Activated T-helper 2 cell treated with anti-CD3 and anti-CD28 coated beads, Interferon-gamma antibody, Interleukin-2, Interleukin-4, amounts not matched to agents 10 μg/mL and 5 μg/mL and 100 μg/mL, durations not matched to agents 14 hours and 24 hours and 36 hours (primary cell): ENCODE results near the gene SLC7A6. TPM values are rescaled to one million over a fixed set of nuclear protein-coding genes. Genes with fewer than 3 reads are reported as not detected.

Experiments used
- DNase-seq: peaks from one replicate; pipeline ENCODE4 v3.0.0; 2021; ENCODE audit warnings: low spot score
- H3K27ac Mint-ChIP-seq: one replicate; pipeline ENCODE4 v1.8.0; 2021; ENCODE audit warnings: mixed read lengths
- H3K27me3 Mint-ChIP-seq: one replicate; pipeline ENCODE4 v1.8.0; 2021; ENCODE audit warnings: low read depth, mixed read lengths
- H3K36me3 Mint-ChIP-seq: one replicate; pipeline ENCODE4 v1.8.0; 2021; ENCODE audit warnings: low read depth, mixed read lengths
- H3K4me1 Mint-ChIP-seq: one replicate; pipeline ENCODE4 v1.8.0; 2021; ENCODE audit warnings: low read depth, mixed read lengths
- H3K4me3 Mint-ChIP-seq: one replicate; pipeline ENCODE4 v1.8.0; 2021; ENCODE audit warnings: low read depth, mild to moderate bottlenecking, moderate library complexity, mixed read lengths
- H3K9me3 Mint-ChIP-seq: one replicate; pipeline ENCODE4 v1.8.0; 2021; ENCODE audit warnings: mixed read lengths
- intact Hi-C: fragments of 100-400 bp; cut with micrococcal nuclease; formaldehyde crosslinking; loops from one replicate; pipeline ENCODE4 v1.15.1; 2023
- total RNA-seq: library from RNA; stranded (reverse); gene quantifications from 2 replicates; pipeline ENCODE4 v1.2.3, GENCODE V29; 2022

Gene SLC7A6
- total RNA-seq, 1 donor from 2014 or later = 107 TPM

DNA sequence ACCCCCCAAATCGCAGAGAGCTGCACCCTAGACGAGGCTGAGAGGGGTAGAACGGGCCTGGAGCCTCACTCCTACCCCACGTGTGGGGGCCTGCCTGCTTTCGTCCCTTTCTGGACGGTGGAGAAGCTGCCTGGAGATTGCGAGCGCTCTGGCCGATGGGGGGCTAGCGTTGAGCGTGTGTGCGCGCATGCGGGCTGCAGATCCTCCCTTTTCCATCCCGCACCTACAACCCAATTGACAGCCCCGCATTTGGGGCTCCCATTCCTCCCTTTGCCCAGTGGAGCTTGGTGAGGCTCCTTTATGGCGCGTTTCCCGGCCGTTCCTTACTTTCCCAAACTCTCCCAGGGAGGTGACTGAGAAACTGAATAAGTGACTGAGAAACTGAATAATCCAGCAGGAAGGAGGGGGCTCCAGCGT lies 27.5 kb upstream of the SLC7A6 start:
- no peaks in the 10 kb centered on the region for H3K27me3 Mint-ChIP-seq
- H3K4me3 Mint-ChIP-seq = peak overlapping the region; percentile 75
- H3K36me3 Mint-ChIP-seq = no peaks in the 10 kb centered on the region
- H3K9me3 Mint-ChIP-seq = no peaks in the 10 kb centered on the region
- intact Hi-C loops = loop anchor here (1.0 to 5.0 kb wide), 2 partner anchors 8 to 210 kb away; partner anchors contain the start of genes PLA2G15 and SMPD3
- peak overlapping the region; percentile 40 for H3K27ac Mint-ChIP-seq
- peaks cover 27% of the 10 kb centered on the region for H3K4me1 Mint-ChIP-seq
- no peak for DNase-seq

DNA sequence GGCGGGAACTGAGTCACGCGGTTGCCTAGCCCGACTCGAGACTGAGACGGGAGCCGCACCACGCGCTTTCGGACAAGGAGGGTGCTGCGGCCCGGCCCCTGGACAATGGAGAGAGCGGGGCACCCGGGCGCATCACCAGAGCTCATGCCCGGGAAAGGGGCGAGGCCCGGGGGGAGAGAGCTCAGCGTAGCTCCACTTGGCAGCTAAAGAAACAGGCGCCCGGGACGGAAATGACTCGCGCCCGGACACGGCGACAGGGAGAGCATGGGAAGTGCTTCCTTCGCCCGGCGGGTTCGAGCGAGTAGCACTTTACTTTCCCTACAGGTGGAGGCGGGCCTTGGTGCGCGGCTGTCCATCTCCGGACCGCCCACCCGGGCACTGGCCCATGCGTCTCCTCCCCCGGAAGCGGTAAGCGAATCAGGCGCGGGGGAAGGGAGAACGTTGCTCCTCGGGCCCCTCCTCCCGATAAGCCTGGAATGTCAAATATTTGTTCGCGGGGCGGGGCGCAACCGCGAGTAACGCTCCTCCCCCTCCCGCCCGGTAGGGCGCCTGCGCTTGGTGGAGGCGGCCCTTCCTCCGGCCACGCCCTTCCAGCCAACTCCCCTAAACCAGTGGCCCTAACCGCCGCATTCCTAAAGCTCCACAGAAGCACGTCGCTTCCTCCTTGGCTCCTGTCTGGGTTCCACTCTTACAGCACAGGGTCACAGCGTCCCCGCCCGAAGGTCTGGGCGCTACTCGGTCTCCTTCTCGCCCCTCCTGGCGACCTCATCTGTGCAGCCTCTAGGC lies 26.9 kb upstream of the SLC7A6 start:
- no peaks in the 10 kb centered on the region for H3K9me3 Mint-ChIP-seq
- peak overlapping the region; percentile 38 for H3K27ac Mint-ChIP-seq
- H3K4me1 Mint-ChIP-seq = peaks cover 27% of the 10 kb centered on the region
- DNase-seq = peak; percentile 87
- no peaks in the 10 kb centered on the region for H3K27me3 Mint-ChIP-seq
- no peaks in the 10 kb centered on the region for H3K36me3 Mint-ChIP-seq
- H3K4me3 Mint-ChIP-seq = peak overlapping the region; percentile 75
- intact Hi-C loops = loop anchor here (1.0 to 5.0 kb wide), 2 partner anchors 8 to 210 kb away; partner anchors contain the start of genes PLA2G15 and SMPD3

DNA sequence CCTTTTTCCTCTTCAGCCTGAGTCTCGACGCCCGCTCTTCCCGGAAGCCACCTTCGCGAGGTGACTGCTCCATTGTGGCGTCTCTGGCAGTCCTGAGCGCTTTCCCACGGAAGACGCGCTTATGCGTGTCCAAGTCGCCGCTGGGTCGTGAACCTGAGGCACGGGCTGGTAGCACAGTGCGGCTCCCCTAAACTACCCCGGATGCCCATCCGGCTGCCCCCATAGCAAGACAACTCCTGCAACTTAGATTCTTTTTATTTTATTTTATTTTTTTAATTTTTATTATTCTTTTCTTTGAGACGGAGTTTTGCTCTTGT lies 26.3 kb upstream of the SLC7A6 start:
- Mint-ChIP-seq H3K9me3 (no peaks in the 10 kb centered on the region), H3K4me3 (peak overlapping the region; percentile 75), H3K36me3 (no peaks in the 10 kb centered on the region), H3K27me3 (no peaks in the 10 kb centered on the region), H3K4me1 (peaks cover 24% of the 10 kb centered on the region), H3K27ac (peak overlapping the region; percentile 38)
- intact Hi-C loops = loop anchor here (5.0 kb wide), 1 partner anchor 209 kb away; the partner anchor contains the start of gene SMPD3
- no peak for DNase-seq

DNA sequence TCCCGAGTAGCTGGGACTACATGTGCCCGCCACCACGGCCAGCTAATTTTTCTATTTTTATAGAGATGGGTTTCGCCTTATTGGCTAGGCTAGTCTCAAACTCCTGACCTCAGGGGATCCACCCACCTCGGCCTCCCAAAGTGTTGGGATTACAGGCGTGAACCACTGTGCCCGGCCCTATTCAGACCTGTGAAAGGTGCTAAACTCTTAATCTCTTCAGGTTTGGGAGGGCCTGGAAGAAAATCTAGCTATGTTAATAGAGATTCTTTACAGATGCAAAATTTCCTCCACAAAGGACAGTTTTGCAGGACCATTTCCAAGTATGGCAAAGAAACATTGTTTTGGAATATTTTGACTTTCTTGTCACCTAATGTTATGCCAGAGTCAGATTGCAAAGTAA lies 22.2 kb upstream of the SLC7A6 start:
- no peaks in the 10 kb centered on the region for H3K36me3 Mint-ChIP-seq
- no peaks in the 10 kb centered on the region for H3K27me3 Mint-ChIP-seq
- H3K4me1 Mint-ChIP-seq = peaks cover 26% of the 10 kb centered on the region
- intact Hi-C loops = loop anchor here (10.0 kb wide), 1 partner anchor 273 kb away; no protein-coding TSS in a partner anchor
- H3K27ac Mint-ChIP-seq = no peak overlapping the region
- no peak for DNase-seq
- no peak overlapping the region for H3K4me3 Mint-ChIP-seq
- H3K9me3 Mint-ChIP-seq = no peaks in the 10 kb centered on the region

DNA sequence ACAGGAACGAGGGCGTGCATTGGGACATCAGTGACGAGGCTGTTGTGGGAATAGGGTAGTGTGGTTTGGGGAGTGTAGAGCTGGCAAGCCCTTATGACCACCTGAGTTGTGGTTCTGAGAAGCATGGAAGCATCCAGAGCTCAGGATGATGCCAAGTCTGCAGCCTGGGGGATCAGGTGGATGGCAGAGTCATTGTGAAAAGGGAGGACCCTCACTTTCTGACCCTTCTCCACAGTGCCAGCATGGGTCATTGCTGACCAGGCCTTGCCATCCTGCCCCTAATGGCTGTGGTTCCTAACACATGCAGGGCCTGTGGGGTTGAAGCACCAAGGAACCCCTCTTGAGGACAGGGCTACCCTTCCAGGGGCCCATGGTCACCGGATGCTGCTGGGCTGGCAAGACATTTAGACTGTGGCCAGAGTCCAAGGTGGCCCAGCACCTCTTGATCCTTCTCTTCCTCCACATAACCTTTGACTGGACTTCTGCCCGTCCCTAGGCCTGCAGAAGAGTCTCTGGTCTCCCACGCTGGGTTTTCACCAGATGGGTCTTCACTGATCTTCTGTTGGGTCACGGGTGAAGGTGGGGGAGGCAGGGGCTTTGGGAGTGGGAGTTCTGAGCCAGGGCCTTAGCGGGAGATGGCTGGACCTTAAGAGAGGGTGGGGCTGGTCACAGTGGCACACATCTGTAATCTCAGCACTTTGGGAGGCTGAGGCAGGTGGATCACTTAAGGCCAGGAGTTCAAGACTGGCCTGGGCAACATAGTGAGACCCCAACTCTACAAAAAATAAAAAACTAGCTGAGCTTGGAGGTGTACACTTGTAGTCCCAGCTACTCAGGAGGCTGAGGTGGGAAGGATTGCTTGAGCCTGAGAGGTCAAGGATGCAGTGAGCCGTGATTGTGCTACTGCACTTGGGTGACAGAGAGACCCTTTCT lies 21.1 kb upstream of the SLC7A6 start:
- no peaks in the 10 kb centered on the region for H3K36me3 Mint-ChIP-seq
- H3K4me1 Mint-ChIP-seq = peaks cover 22% of the 10 kb centered on the region
- peak overlapping the region; percentile 94 for H3K4me3 Mint-ChIP-seq
- intact Hi-C loops = loop anchor here (10.0 kb wide), 1 partner anchor 272 kb away; no protein-coding TSS in a partner anchor
- no peak for DNase-seq
- H3K27me3 Mint-ChIP-seq = no peaks in the 10 kb centered on the region
- no peaks in the 10 kb centered on the region for H3K9me3 Mint-ChIP-seq
- H3K27ac Mint-ChIP-seq = no peak overlapping the region

DNA sequence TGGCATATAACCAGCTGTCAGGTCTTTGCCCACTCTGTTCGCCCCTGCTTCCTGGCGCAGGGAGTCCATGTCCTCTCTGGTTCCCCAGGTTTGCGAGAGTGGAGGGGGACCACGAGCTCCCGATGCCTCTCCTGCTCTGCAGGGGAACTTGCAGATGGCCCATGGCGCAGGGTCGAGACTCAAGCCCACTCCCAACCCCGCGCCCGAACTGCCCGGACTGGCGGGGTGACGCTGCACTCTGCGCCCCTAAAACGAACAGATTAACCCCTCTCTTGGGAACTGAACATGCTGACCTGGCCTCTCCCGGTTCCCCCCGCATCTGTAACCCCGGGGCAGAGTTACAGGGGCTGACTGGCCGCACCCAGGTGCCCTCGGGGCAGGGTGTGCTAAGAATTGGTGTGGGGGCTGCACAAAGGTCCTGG lies 19.8 kb upstream of the SLC7A6 start:
- intact Hi-C loops = loop anchor here (10.0 kb wide), 1 partner anchor 270 kb away; no protein-coding TSS in a partner anchor
- Mint-ChIP-seq H3K4me1 (peaks cover 18% of the 10 kb centered on the region), H3K27ac (no peak overlapping the region), H3K9me3 (no peaks in the 10 kb centered on the region), H3K27me3 (no peaks in the 10 kb centered on the region), H3K4me3 (peak overlapping the region; percentile 94), H3K36me3 (peaks cover 3% of the 10 kb centered on the region)
- no peak for DNase-seq

DNA sequence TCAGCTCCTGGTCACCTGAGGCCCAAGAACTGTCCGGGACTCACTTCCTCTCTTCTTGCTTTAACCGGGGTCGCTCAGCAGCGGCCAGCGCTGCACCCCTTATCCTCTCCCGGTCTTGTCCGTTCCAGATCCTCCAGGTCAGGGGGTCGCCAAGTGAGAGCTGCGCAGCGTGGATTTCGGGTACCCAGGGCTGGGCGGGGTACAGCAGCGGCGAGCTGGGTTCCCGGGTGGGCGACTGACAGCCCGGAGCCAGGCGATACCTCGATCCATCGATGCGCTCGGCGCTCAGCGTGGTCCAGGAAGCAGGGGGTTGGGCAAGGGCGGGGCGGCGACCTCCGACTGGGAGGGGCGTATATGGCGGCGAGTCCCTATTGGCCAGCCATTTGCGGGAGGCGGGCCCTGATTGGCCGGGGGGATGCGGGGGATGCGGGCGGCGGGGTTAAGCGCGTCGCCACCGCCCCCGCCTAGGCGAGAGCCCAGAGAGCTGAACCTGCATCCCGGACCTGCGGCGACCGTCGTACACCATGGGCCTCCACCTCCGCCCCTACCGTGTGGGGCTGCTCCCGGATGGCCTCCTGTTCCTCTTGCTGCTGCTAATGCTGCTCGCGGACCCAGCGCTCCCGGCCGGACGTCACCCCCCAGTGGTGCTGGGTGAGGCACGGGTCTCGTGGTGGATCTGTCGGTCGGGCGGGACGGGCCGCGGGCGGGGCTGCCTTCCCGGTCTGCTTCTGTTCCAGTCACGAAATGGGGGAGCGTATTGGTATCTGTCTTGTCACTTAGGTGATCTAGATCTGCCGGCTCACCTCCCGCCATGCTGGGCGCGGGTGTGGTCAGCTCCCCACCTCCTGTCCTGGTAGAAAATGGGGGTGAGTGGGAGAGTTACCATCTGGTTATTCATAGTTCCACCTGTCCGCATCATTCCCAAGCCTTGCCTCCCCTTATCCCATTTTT lies 19.1 kb upstream of the SLC7A6 start, which contains the start of gene PLA2G15:
Gene PLA2G15 (plus strand): TSS at position 471 of the 951 bp plus-strand sequence. CDS start 54 bp downstream, at position 525.
- Mint-ChIP-seq H3K27ac (peak within 1 kb of the TSS; percentile 77), H3K4me3 (peak within 1 kb of the TSS; percentile 94), H3K36me3 (peaks cover 5% of the 10 kb centered on the region), H3K9me3 (no peaks in the 10 kb centered on the region), H3K4me1 (peaks cover 16% of the 10 kb centered on the region), H3K27me3 (no peaks in the 10 kb centered on the region)
- intact Hi-C loops = loop anchor here (1.0 to 10.0 kb wide), 4 partner anchors 8 to 270 kb away; partner anchors contain the start of gene SLC7A6
- peak; percentile 92 for DNase-seq

DNA sequence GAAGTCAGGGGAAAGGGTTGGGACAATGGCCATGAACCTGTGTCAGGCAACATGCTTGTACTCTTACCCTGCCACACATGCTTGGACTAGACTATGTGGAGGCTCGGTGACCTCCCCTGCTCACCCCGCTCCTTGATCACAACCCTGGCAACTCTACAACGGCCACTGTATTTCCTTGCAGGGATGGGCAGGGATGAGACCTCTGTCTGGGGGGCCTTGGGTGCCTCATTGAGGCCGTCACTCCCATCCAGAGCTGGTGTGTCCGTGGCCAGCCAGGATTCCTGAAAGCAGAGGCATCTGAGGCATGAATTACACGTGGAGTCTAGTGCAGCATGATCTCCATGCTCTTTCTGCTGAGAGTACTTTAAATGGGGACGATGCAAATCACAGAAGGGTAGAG lies 18.2 kb upstream of the SLC7A6 start:
- Mint-ChIP-seq H3K27ac (no peak overlapping the region), H3K36me3 (peaks cover 10% of the 10 kb centered on the region), H3K4me1 (peaks cover 16% of the 10 kb centered on the region), H3K4me3 (peak overlapping the region; percentile 94), H3K9me3 (no peaks in the 10 kb centered on the region), H3K27me3 (no peaks in the 10 kb centered on the region)
- no peak for DNase-seq
- intact Hi-C loops = loop anchor here (10.0 kb wide), 1 partner anchor 269 kb away; no protein-coding TSS in a partner anchor

DNA sequence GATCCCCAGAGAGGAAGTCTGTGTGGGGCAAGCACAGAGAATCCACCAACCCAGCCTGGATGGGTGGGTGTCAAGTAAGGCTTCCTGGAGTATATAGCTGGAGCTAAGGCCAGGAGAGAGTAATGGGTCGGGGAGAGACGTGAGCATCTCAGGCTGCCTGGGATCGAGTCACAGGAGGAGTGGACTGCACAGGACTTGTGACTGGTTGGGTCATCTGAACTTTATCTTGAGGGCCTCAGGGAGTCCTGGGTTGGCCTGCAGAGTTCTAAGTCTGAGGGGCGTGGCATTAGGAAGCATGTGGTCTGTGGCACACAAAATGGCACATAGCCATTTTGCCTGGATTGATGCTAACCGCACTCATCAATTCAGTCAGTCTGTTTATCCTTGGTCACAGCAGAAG lies 17.7 kb upstream of the SLC7A6 start:
- Mint-ChIP-seq H3K36me3 (peaks cover 10% of the 10 kb centered on the region), H3K27ac (no peak overlapping the region)
- intact Hi-C loops = loop anchor here (10.0 kb wide), 1 partner anchor 268 kb away; no protein-coding TSS in a partner anchor

DNA sequence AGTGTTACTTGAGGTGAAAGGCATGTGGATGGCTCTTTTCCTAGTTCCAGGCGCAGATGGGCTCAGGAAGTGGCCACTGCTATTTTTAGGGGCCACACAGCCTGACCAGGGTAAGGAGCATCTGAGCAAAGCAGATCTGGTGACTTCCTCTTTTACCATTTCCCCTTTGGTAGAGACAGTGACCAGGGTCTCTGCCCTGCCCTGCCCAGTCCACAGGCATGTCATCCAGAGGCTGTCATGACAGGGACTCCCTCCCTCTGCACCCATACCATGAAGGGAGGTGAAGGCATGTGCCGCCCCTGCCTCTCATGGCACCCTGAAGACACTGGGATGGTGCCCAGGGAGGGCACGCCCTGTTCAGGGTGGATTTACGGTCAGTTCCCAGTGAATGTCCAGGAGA lies 16.9 kb upstream of the SLC7A6 start:
- Mint-ChIP-seq H3K4me3 (no peak overlapping the region), H3K27me3 (no peaks in the 10 kb centered on the region), H3K4me1 (peaks cover 18% of the 10 kb centered on the region)

More for the DNA sequence above, 17.7 kb upstream of the SLC7A6 start:
- H3K27me3 Mint-ChIP-seq = no peaks in the 10 kb centered on the region
- DNase-seq = no peak
- peak overlapping the region; percentile 94 for H3K4me3 Mint-ChIP-seq
- H3K4me1 Mint-ChIP-seq = peaks cover 16% of the 10 kb centered on the region
- H3K9me3 Mint-ChIP-seq = no peaks in the 10 kb centered on the region

DNA sequence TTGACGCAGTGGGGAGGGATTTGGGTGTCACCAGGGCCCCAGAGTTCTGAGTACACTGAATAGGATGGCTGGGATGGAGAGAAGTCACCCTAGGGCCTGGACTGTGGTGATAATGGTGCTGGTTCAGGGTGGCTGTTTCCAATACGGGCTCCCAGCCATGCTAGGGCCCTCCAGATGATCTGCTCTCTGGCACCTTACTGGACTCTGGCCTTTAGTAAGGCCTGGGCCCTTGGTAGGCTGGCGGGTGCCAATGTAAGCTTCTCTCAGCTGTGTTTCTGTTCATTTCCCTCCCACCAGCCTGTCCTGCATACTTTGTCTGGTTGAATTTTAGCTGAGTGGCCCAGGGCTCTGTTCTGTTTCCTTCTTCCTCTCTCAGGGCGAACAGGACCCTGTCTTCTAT lies 16.4 kb upstream of the SLC7A6 start:
- intact Hi-C loops = loop anchor here (10.0 kb wide), 1 partner anchor 267 kb away; no protein-coding TSS in a partner anchor
- H3K4me1 Mint-ChIP-seq = peaks cover 18% of the 10 kb centered on the region

More for the DNA sequence above, 16.9 kb upstream of the SLC7A6 start:
- Mint-ChIP-seq H3K9me3 (no peaks in the 10 kb centered on the region), H3K36me3 (peaks cover 13% of the 10 kb centered on the region), H3K27ac (no peak overlapping the region)
- DNase-seq = no peak
- intact Hi-C loops = loop anchor here (10.0 kb wide), 1 partner anchor 267 kb away; no protein-coding TSS in a partner anchor

More for the DNA sequence above, 16.4 kb upstream of the SLC7A6 start:
- no peak overlapping the region for H3K4me3 Mint-ChIP-seq
- peaks cover 13% of the 10 kb centered on the region for H3K36me3 Mint-ChIP-seq
- no peak overlapping the region for H3K27ac Mint-ChIP-seq
- DNase-seq = no peak
- no peaks in the 10 kb centered on the region for H3K27me3 Mint-ChIP-seq
- H3K9me3 Mint-ChIP-seq = no peaks in the 10 kb centered on the region
